ENCODE results near the gene C2orf15. TPM values are rescaled to one million over a fixed set of nuclear protein-coding genes. Genes with fewer than 3 reads are reported as not detected.

The C2orf15 gene
- total and polyA plus RNA-seq, 2 donors (not counting 1 experiment from before 2014, with no cell fraction given), result 1.0 to 1.1 TPM

- intact Hi-C loops (cut with micrococcal nuclease), result no loop called here
- CTCF ChIA-PET, result no interaction called here
- Histone ChIP-seq H4K20me1 (ENCODE audit: control insufficient read depth, insufficient read depth, low read length, poor library complexity, severe bottlenecking) (no peaks in the 10 kb centered on the region), H3K36me3 (replicated peaks in 1 of 2; ENCODE audit: control extremely low read depth in 1 of 2, control insufficient read depth in 1 of 2, extremely low read depth in 1 of 2, insufficient read depth in 2 of 2, low read length in 1 of 2) (no peaks in the 10 kb centered on the region), H3K4me1 (ENCODE audit: control insufficient read depth in 2 of 2, insufficient read depth in 2 of 2, low read length in 2 of 2) (no peaks in the 10 kb centered on the region), H3K4me3 (ENCODE audit: control extremely low read depth in 1 of 5, extremely low read depth in 1 of 5, insufficient read depth in 1 of 5, low read depth in 2 of 5, low read length in 4 of 5) (no peak overlapping the region), H3K27me3 (replicated peaks in 1 of 4; ENCODE audit: control extremely low read depth in 1 of 4, control insufficient read depth in 3 of 4, insufficient read depth in 4 of 4, low read length in 3 of 4) (no peaks in the 10 kb centered on the region), H2AFZ (ENCODE audit: insufficient read depth, low read depth, low read length, poor library complexity, severe bottlenecking) (no peak overlapping the region), H3K4me2 (replicated peaks; ENCODE audit: low read depth, low read length, poor library complexity, severe bottlenecking) (no peak overlapping the region), H3K9ac (ENCODE audit: low read length) (no peak overlapping the region), H3K79me2 (ENCODE audit: control insufficient read depth, insufficient read depth, low read length) (no peaks in the 10 kb centered on the region), H3K27ac (ENCODE audit: low read length in 2 of 2) (no peak overlapping the region), H3K9me3 (ENCODE audit: control extremely low read depth in 1 of 3, control insufficient read depth in 2 of 3, insufficient read depth in 1 of 3, low read length in 2 of 3) (peaks cover 0 to 1% (median 0%) of the 10 kb centered on the region in 3 donors)
- no peak overlapping the region for H3K4me3 Mint-ChIP-seq
- no peak for DNase-seq
- WGBS (ENCODE audit: insufficient coverage), result 100% methylated on average over 1 of the region's 4 CpGs
- H3K9me3 Mint-ChIP-seq (ENCODE audit: insufficient read depth), result no peaks in the 10 kb centered on the region
- H3K27ac Mint-ChIP-seq, result no peak overlapping the region
- POLR2A ChIA-PET, result no interaction called here
- ATAC-seq (ENCODE audit: low read depth), result no peak
- no peak for TF ChIP-seq EZH2 (IDR thresholded peaks at IDR 0.05; ENCODE audit: borderline replicate concordance, insufficient read depth, low read depth, low read length, poor library complexity, severe bottlenecking)
- TF ChIP-seq CTCF (IDR thresholded peaks at IDR 0.05), result no peak
- H3K4me1 Mint-ChIP-seq, result no peaks in the 10 kb centered on the region
- H3K27me3 Mint-ChIP-seq, result no peaks in the 10 kb centered on the region
Measured at GRCh38 chr2:99112617-99113016, 28.9 kb upstream of the C2orf15 start.

- Mint-ChIP-seq H3K9me3 (ENCODE audit: insufficient read depth) (peaks cover 5% of the 10 kb centered on the region), H3K27ac (no peak overlapping the region)
- intact Hi-C loops (cut with micrococcal nuclease), result no loop called here
Measured at GRCh38 chr2:99127981-99128380, 13.5 kb upstream of the C2orf15 start.

More at GRCh38 chr2:99127981-99128380, 13.5 kb upstream of the C2orf15 start:
- H3K4me1 Mint-ChIP-seq, result no peaks in the 10 kb centered on the region
- no peak overlapping the region for H3K4me3 Mint-ChIP-seq
- H3K27me3 Mint-ChIP-seq, result no peaks in the 10 kb centered on the region
- no peak for TF ChIP-seq CTCF (IDR thresholded peaks at IDR 0.05)
- Histone ChIP-seq H3K9me3 (ENCODE audit: control extremely low read depth in 1 of 3, control insufficient read depth in 2 of 3, insufficient read depth in 1 of 3, low read length in 2 of 3) (peaks cover 1 to 8% (median 4%) of the 10 kb centered on the region in 3 donors), H3K4me2 (replicated peaks; ENCODE audit: low read depth, low read length, poor library complexity, severe bottlenecking) (no peak overlapping the region), H3K4me3 (ENCODE audit: control extremely low read depth in 1 of 5, extremely low read depth in 1 of 5, insufficient read depth in 1 of 5, low read depth in 2 of 5, low read length in 4 of 5) (no peak overlapping the region), H3K36me3 (replicated peaks in 1 of 2; ENCODE audit: control extremely low read depth in 1 of 2, control insufficient read depth in 1 of 2, extremely low read depth in 1 of 2, insufficient read depth in 2 of 2, low read length in 1 of 2) (peaks cover 0 to 4% of the 10 kb centered on the region in 2 experiments), H3K4me1 (ENCODE audit: control insufficient read depth in 2 of 2, insufficient read depth in 2 of 2, low read length in 2 of 2) (no peaks in the 10 kb centered on the region), H3K27ac (ENCODE audit: low read length in 2 of 2) (no peak overlapping the region), H3K9ac (ENCODE audit: low read length) (no peak overlapping the region), H2AFZ (ENCODE audit: insufficient read depth, low read depth, low read length, poor library complexity, severe bottlenecking) (no peak overlapping the region), H4K20me1 (ENCODE audit: control insufficient read depth, insufficient read depth, low read length, poor library complexity, severe bottlenecking) (no peaks in the 10 kb centered on the region), H3K79me2 (ENCODE audit: control insufficient read depth, insufficient read depth, low read length) (no peaks in the 10 kb centered on the region), H3K27me3 (replicated peaks in 1 of 4; ENCODE audit: control extremely low read depth in 1 of 4, control insufficient read depth in 3 of 4, insufficient read depth in 4 of 4, low read length in 3 of 4) (no peaks in the 10 kb centered on the region)
- ChIA-PET POLR2A (no interaction called here), CTCF (no interaction called here)
- ATAC-seq (ENCODE audit: low read depth) (no peak), DNase-seq (no peak)
- 80% methylated on average over 1 of the region's 2 CpGs for WGBS (ENCODE audit: insufficient coverage)

All from B cell (primary cell).